ENCODE results near the gene LRIG1. TPM values are rescaled to one million over a fixed set of nuclear protein-coding genes. Genes with fewer than 3 reads are reported as not detected.

The LRIG1 gene
- total RNA-seq, 4 donors from 2014 or later = 48.6 to 58.6 (median 52.5) TPM

- Histone ChIP-seq H3K4me3 (peak overlapping the region; percentile 61 to 85 (median 73)), H3K27me3 (no peaks in the 10 kb centered on the region), H3K9me3 (no peaks in the 10 kb centered on the region), H3K4me1 (peaks cover 0 to 46% (median 29%) of the 10 kb centered on the region in 4 donors), H3K36me3 (no peaks in the 10 kb centered on the region), H3K27ac (peak overlapping the region; percentile 75 to 94 (median 90))
- 0% methylated on average over 21 to 59 of the region's 80 CpGs for WGBS, 2 donors
- TF ChIP-seq CTCF (IDR thresholded peaks at IDR 0.05) (no peak), EP300 (IDR thresholded peaks at IDR 0.05) (no peak), POLR2A (IDR thresholded peaks at IDR 0.05) (no peak)
- peak in 1 of 2 donors; percentile 20 for DNase-seq (ENCODE audit: low spot score in 2 of 2)
These were observed 794 bp downstream of the LRIG1 start for GRCh38 chr3:66499881-66500575.

GRCh38 chr3:66498687-66499621 is 1.9 kb downstream of the LRIG1 start:
- no peak for DNase-seq (ENCODE audit: low spot score in 2 of 2)

GRCh38 chr3:66497985-66498671 is 2.7 kb downstream of the LRIG1 start:
- Histone ChIP-seq H3K27me3 (no peaks in the 10 kb centered on the region), H3K27ac (peak overlapping the region; percentile 75 to 94 (median 90)), H3K36me3 (no peaks in the 10 kb centered on the region), H3K4me3 (peak overlapping the region in 2 of 4 donors; percentile 69 to 85), H3K4me1 (peaks cover 0 to 65% (median 44%) of the 10 kb centered on the region in 4 donors), H3K9me3 (no peaks in the 10 kb centered on the region)
- 37 to 42% methylated on average over 4 of the region's 4 CpGs for WGBS, 2 donors
- no peak for TF ChIP-seq CTCF (IDR thresholded peaks at IDR 0.05)
- peak in 1 of 2 donors; percentile 12 for TF ChIP-seq EP300 (IDR thresholded peaks at IDR 0.05)
- TF ChIP-seq POLR2A (IDR thresholded peaks at IDR 0.05) = no peak
- no peak for DNase-seq (ENCODE audit: low spot score in 2 of 2)

More at GRCh38 chr3:66498687-66499621, 1.9 kb downstream of the LRIG1 start:
- Histone ChIP-seq H3K9me3 (no peaks in the 10 kb centered on the region), H3K4me1 (peaks cover 0 to 57% (median 37%) of the 10 kb centered on the region in 4 donors), H3K4me3 (peak overlapping the region; percentile 61 to 85 (median 73)), H3K27me3 (no peaks in the 10 kb centered on the region), H3K36me3 (no peaks in the 10 kb centered on the region), H3K27ac (peak overlapping the region; percentile 75 to 94 (median 90))
- TF ChIP-seq POLR2A (IDR thresholded peaks at IDR 0.05) = no peak
- TF ChIP-seq CTCF (IDR thresholded peaks at IDR 0.05) = no peak
- TF ChIP-seq EP300 (IDR thresholded peaks at IDR 0.05) = peak in 1 of 2 donors; percentile 30
- 11 to 23% methylated on average over 14 of the region's 14 CpGs for WGBS, 2 donors

- DNase-seq (ENCODE audit: low spot score in 2 of 2) = no peak
- H3K27ac ChIP-seq = peak overlapping the region in 3 of 4 donors; percentile 15 to 94 (median 93)
- peaks cover 0 to 72% (median 51%) of the 10 kb centered on the region in 4 donors for H3K4me1 ChIP-seq
- no peak for TF ChIP-seq POLR2A (IDR thresholded peaks at IDR 0.05)
- no peak for TF ChIP-seq EP300 (IDR thresholded peaks at IDR 0.05)
- no peak for TF ChIP-seq CTCF (IDR thresholded peaks at IDR 0.05)
- no peaks in the 10 kb centered on the region for H3K27me3 ChIP-seq
- peak overlapping the region in 2 of 4 donors; percentile 69 to 85 for H3K4me3 ChIP-seq
- H3K36me3 ChIP-seq = no peaks in the 10 kb centered on the region
- WGBS, 2 donors = 47 to 48% methylated on average over 5 of the region's 5 CpGs
- no peaks in the 10 kb centered on the region for H3K9me3 ChIP-seq
These were observed 3.4 kb downstream of the LRIG1 start for GRCh38 chr3:66497288-66497984.

Data from tibial nerve (tissue), 4 donors.